C4-2B (cell line): ENCODE measurements around the gene FHAD1.

Experiments
- H3K27ac ChIP-seq: fragments of 450-650 bp; 2 replicates; pipeline ENCODE4 v1.5.1; 2017
- ZFX ChIP-seq: fragments of 450-650 bp; IDR thresholded peaks from 2 replicates; pipeline ENCODE4 v1.6.1; 2017
- TF ChIP-seq, protein P1 (sequence below): fragments of 450-650 bp; conservative IDR thresholded peaks from 2 replicates; pipeline ENCODE4 v1.5.1; 2017; ENCODE audit warnings: mild to moderate bottlenecking

The FHAD1 gene

DNA sequence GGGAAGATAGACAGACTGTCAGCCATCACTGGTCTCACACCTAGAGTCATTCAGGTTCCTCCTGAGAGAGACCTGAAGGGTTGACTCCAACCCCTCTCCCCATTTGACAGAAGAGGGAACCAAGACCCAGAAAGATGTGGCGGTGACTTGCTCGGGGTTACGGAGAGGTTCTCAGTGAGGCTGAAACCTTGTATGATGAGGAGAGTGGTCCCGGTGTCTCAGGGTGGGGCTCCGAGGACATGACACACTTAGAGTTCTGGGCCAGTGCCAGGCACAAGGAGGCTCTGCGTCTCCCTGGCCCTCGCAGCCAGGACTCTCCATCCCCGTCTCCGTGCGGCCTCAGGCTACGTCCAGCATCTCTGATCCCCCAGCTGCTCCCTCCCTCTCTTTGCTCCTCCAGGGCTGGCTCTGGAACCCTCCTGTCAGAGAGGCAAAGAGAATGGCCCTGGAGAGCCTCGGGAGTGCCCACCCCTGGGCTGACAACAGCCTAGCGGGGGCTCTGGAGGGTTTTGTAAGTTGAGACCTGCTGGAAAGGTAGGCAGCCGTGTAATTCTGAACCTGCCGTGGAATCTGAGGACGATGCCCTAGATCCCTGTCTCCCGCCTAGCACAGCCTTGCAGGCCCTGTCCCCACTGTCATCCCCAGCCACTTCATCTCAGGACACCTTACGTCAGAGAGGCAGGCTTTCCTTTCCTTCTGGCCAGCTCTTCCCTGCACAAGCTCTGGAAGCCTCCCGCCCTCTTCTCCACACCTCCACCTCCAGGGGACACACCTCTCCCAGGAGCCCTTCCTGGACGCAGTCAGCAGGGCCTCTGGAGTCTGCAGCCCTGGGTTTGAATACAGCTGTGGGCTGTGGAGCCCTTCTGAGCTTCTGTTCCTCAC lies 166.8 kb downstream of the FHAD1 start:
- TF ChIP-seq, protein P1, sequence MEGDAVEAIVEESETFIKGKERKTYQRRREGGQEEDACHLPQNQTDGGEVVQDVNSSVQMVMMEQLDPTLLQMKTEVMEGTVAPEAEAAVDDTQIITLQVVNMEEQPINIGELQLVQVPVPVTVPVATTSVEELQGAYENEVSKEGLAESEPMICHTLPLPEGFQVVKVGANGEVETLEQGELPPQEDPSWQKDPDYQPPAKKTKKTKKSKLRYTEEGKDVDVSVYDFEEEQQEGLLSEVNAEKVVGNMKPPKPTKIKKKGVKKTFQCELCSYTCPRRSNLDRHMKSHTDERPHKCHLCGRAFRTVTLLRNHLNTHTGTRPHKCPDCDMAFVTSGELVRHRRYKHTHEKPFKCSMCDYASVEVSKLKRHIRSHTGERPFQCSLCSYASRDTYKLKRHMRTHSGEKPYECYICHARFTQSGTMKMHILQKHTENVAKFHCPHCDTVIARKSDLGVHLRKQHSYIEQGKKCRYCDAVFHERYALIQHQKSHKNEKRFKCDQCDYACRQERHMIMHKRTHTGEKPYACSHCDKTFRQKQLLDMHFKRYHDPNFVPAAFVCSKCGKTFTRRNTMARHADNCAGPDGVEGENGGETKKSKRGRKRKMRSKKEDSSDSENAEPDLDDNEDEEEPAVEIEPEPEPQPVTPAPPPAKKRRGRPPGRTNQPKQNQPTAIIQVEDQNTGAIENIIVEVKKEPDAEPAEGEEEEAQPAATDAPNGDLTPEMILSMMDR = no peak
- no peak for TF ChIP-seq ZFX
- no peak overlapping the region for H3K27ac ChIP-seq

DNA sequence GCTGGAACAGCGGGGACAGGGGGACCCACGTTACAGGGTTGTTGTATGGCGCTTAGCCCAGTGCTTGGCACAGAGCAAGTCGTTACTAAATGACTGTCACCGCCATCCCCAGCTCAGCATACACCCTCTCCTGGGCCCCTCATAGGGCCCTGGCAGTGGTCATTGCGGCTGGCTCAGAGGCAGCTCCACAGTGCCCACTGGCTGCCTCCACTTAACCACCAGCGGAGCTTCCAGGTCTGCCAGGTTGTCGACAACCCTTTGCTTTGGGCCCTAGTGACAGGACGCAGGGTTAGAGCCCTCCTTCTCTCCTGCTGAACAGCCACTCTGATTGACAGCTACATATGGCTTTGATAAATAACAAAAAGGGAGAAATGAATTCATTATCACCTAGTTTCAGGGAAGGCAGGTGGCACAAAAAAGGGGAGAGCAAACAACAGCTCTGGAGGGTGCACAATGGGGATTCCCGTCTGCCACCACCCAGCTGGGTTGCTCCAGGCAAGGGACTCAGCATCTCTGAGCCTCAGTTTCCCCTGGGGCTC lies 167.5 kb downstream of the FHAD1 start:
- TF ChIP-seq, protein P1 = no peak
- TF ChIP-seq ZFX = no peak
- H3K27ac ChIP-seq = no peak overlapping the region

DNA sequence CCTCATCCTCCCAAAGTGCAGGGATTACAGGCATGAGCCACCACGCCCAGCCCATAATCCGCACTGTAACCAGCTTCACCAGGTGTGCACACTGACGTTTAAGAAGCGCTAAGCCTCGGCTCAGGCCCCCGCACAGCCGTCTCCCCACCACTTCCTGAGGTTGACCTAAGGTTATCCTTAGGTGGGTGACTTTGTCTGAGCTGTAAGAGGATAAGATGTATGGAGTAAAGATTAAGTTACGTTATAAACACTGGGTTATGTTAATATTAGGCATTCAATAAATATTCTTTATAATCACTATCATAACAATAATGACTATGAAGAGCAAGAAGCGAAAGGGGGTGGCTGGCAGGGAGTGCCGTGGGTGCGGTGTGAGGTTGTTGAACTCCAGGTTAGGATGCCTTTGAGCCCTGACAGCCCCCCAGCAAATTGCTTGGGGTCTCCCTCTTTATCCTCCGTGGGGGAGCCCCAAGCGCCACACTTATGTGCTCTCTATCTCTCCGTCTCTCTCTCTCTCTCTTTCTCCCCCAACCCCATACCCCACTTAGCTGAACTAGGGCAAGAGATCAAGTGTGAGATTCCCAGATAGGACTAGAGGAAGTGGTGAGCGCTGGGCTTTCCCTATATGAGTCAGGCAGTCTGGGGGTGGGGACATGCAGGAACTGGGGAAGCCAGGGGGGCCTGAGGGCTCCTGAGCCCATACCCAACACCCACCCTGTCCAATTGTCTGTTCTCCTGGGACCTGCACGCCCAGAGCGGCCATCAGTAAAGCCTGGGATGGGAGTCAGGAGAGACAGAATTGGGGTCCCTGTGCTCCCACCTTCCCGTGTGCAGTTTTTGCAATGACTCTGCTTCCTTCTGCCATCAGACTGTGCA lies 170.3 kb downstream of the FHAD1 start:
- no peak overlapping the region for H3K27ac ChIP-seq
- TF ChIP-seq, protein P1 = no peak
- no peak for TF ChIP-seq ZFX

DNA sequence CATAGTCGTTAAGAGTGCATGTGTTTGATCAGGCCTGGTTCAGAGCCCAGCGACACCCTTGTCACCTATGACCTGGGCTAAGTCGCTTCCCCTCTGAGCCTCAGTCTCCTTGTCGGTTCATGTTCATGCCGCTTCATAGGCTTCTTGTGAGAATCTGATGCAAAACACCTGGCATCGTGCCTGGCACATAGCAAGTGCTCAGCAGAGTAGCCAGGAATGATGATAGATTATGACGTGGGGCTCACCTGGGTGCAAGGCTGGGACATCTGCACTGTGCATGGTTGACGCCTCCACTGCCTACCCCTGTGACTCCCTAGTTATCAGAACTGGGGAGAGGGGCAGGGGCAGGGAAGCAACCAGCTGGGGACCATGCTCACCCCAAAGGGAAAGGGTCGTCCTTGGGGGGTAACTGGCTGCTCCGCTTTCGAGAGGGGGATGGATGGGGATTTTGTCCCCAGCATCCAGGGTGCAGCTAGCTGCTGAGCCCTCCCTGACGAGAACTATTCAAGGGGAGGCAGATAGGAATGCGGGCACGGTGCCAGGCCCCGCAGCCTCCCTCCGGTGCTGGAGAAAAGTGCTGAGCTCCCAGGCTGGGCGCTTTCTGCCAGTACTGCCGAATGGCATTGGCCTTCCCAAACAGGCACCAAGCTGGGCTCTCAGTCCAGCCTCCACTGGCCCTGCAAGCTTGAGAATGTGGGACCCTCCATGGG lies 171.9 kb downstream of the FHAD1 start:
- no peak for TF ChIP-seq ZFX
- TF ChIP-seq, protein P1 = no peak
- H3K27ac ChIP-seq = no peak overlapping the region

DNA sequence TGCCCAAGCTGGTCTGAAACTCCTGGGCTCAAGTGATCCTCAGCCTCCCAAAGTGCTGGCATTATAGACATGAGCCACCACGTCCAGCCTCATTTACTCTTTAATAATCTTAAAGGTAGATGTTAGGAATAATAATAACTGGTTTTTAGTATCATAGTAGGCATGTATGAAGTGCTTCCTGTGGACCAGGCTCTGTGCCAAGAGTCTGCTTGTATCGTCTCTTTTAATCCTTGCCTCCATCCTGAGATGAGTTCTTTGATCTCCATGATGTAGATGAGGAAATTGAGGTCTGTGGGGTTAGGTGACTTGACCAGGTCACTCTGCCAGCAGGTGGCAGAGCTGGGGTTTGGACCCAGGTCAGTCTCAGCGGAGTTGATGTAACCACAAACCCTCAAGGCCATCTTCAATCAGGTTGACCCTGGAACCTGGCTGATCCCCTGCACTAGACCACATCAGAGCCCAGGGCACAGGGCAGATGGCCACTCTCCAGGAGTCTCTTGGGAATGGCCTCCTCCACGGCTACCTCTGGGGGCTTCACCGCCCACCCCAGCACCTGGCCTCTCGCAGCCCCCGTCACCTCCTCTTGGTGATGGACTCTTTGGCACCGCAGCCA lies 173.9 kb downstream of the FHAD1 start:
- no peak overlapping the region for H3K27ac ChIP-seq
- no peak for TF ChIP-seq ZFX
- TF ChIP-seq, protein P1 = no peak

DNA sequence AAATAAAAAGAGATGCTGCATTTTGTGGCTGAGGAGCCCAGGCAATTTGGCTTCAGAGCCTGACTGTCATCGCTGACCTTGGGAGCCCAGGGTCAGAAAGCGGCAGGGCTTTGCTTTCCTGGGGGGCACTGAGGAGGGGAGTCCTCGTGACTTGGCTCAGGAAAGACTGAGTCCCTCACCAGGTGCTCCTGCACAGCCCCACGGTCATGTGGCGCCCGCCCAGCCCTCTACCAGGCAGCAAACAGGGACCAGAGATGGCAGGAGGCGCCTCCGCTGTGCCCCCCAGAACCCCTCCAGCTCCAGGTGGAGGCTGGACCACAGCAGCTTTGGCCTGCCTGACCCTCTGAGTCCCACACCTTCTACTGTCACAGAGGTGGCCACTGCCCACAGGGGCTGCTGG lies 175.8 kb downstream of the FHAD1 start:
- TF ChIP-seq, protein P1 = no peak
- TF ChIP-seq ZFX = no peak
- no peak overlapping the region for H3K27ac ChIP-seq
